ENCODE results near the gene RAB20. TPM values are rescaled to one million over a fixed set of nuclear protein-coding genes. Genes with fewer than 3 reads are reported as not detected.

Gene RAB20
- polyA plus RNA-seq, 2 donors, result 1.0 to 2.3 TPM

DNA sequence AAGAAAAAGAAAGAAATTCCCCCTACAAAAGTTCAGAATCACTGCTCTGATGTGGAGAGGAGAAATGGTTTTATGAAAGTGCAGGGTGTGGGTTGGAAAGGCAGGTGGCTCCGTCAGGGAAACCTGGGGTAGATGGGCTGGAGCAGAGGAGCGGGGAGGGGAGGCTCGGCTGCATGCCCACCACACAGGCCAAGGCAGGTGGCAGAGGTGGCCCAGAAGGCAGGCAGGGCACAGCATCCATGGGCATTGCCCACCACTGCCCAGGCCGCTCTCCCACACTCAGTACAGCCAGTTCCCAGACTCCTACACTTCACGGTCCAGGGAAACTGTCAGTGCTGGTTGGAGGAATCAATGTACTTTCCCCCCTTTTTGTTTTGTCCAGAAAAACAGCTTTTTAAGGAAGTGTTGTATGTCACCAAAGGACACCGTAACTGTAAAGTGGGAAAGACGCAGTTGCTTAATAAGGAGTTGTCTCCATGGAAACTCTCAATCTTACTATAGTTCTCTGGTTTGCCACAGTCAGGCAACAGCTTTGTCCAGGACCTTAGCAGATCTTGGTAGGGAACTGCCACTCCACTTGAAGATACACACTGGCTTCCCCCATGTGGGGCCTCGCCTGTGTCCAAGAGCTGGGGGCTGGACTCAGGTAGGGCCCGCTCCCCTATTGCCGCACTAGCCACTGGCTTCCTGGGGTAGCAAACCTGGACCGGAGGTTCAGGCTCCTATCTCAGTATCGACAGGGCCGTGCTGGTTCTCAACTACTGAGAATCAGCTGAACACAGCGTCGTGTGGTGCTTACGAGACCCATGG, 82.9 kb downstream of the RAB20 start:
- H3K36me3 ChIP-seq (ENCODE audit: control insufficient read depth in 2 of 2, insufficient read depth in 2 of 2, low read length in 1 of 2), result peaks cover 0 to 4% of the 10 kb centered on the region in 2 donors
- no peak overlapping the region for H3K27ac ChIP-seq (ENCODE audit: low read depth in 2 of 2, low read length in 1 of 2)
- WGBS, 2 donors, result 89 to 93% methylated on average over 16 of the region's 16 CpGs

DNA sequence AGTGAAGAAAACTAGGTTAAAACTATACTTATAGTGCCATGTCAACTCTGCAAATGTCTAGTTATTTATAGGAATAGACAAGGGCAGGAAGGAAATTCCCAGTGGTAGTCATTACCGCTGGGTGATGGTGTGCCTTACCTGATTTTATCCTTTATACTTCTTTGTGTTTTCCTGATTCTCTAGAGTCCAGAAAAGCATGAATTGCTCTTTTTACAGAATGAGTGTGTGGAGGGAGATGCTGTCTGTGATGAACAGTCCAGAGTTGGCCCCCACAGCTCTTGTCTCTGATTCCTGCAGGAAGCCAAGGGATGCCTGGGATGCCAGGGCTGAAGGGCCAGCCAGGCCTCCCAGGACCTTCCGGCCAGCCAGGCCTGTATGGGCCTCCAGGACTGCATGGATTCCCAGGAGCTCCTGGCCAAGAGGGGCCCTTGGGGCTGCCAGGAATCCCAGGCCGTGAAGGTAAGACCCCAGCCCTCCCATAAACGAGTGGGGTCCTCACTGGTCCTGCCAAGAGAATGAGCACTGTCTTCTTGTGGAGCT, 83.7 kb downstream of the RAB20 start:
- Histone ChIP-seq H3K4me3 (ENCODE audit: low read depth in 1 of 2, low read length in 2 of 2) (no peak overlapping the region), H3K9me3 (ENCODE audit: control insufficient read depth in 2 of 2, insufficient read depth in 1 of 2, low read depth in 1 of 2, low read length in 1 of 2) (peaks cover 0 to 3% of the 10 kb centered on the region in 2 donors)

More for the DNA sequence above, 82.9 kb downstream of the RAB20 start:
- Histone ChIP-seq H3K4me3 (ENCODE audit: low read depth in 1 of 2, low read length in 2 of 2) (no peak overlapping the region), H3K9me3 (ENCODE audit: control insufficient read depth in 2 of 2, insufficient read depth in 1 of 2, low read depth in 1 of 2, low read length in 1 of 2) (peaks cover 0 to 3% of the 10 kb centered on the region in 2 donors), H3K4me1 (ENCODE audit: control insufficient read depth in 2 of 2, insufficient read depth in 2 of 2, low read length in 1 of 2) (peaks cover 0 to 6% of the 10 kb centered on the region in 2 donors), H3K27me3 (ENCODE audit: control insufficient read depth in 1 of 2, insufficient read depth in 2 of 2, low read length in 2 of 2) (no peaks in the 10 kb centered on the region)

DNA sequence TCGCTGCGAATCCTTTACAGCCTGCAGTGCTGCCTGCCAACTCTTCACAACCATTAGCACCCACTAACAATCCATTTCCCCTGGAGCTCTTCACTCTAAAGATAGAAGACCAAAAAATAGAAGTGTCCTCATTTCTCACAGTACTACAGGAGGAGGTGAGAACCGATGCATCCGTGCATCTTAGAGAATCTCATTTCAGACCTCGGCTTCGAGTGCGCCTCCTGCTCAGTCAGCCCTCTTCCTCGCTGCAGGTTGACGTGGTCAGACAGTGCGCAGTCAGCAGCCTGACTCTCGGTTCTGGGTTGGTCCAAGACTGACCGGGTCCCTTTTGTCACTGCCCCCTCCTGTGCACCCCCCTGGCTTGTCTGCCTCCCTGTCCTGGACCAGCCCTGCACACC, 85.3 kb downstream of the RAB20 start:
- H3K4me1 ChIP-seq (ENCODE audit: control insufficient read depth in 2 of 2, insufficient read depth in 2 of 2, low read length in 1 of 2), result peaks cover 0 to 6% of the 10 kb centered on the region in 2 donors
- peaks cover 0 to 5% of the 10 kb centered on the region in 2 donors for H3K36me3 ChIP-seq (ENCODE audit: control insufficient read depth in 2 of 2, insufficient read depth in 2 of 2, low read length in 1 of 2)
- H3K27me3 ChIP-seq (ENCODE audit: control insufficient read depth in 1 of 2, insufficient read depth in 2 of 2, low read length in 2 of 2), result no peaks in the 10 kb centered on the region
- H3K9me3 ChIP-seq (ENCODE audit: control insufficient read depth in 2 of 2, insufficient read depth in 1 of 2, low read depth in 1 of 2, low read length in 1 of 2), result peaks cover 0 to 3% of the 10 kb centered on the region in 2 donors
- 88 to 89% methylated on average over 12 of the region's 12 CpGs for WGBS, 2 donors
- no peak overlapping the region for H3K4me3 ChIP-seq (ENCODE audit: low read depth in 1 of 2, low read length in 2 of 2)
- H3K27ac ChIP-seq (ENCODE audit: low read depth in 2 of 2, low read length in 1 of 2), result no peak overlapping the region

More for the DNA sequence above, 83.7 kb downstream of the RAB20 start:
- peaks cover 0 to 6% of the 10 kb centered on the region in 2 donors for H3K4me1 ChIP-seq (ENCODE audit: control insufficient read depth in 2 of 2, insufficient read depth in 2 of 2, low read length in 1 of 2)
- no peak overlapping the region for H3K27ac ChIP-seq (ENCODE audit: low read depth in 2 of 2, low read length in 1 of 2)
- peaks cover 0 to 5% of the 10 kb centered on the region in 2 donors for H3K36me3 ChIP-seq (ENCODE audit: control insufficient read depth in 2 of 2, insufficient read depth in 2 of 2, low read length in 1 of 2)
- no peaks in the 10 kb centered on the region for H3K27me3 ChIP-seq (ENCODE audit: control insufficient read depth in 1 of 2, insufficient read depth in 2 of 2, low read length in 2 of 2)
- WGBS, 2 donors, result 73 to 76% methylated on average over 4 of the region's 4 CpGs

DNA sequence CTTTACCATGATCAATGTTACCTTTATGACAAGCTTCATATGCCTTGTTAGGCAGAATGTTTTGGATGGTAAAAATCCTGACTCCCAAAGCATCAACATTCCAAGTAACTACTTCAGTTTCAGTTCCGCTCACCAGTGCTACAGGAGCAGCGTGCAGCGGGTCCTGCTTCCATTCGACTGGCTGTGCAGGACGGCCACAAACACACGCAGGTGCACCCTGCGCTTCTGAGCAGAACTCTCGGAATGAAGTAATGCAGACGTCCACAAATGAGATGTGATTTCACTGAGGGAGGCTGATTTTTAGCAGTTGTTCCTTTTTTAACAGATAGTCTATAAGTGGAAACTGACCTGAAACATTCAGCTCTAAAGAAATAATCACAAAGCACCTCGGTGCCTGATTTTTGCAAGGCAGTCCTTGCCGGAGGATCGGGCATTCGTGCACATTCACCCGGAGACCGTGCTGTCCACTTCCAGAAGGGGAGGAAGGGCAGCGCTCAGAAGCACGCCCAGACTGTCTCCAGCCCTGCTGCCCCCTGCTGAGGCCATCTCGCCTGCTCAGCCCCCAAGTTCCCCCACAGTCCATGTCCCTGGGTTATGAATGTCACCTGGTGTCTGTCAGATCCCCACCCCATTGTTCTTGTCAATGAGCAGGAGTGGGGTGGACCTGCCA, 85.8 kb downstream of the RAB20 start:
- WGBS, 2 donors, result 90 to 92% methylated on average over 17 to 18 of the region's 18 CpGs
- Histone ChIP-seq H3K27me3 (ENCODE audit: control insufficient read depth in 1 of 2, insufficient read depth in 2 of 2, low read length in 2 of 2) (no peaks in the 10 kb centered on the region), H3K4me3 (ENCODE audit: low read depth in 1 of 2, low read length in 2 of 2) (no peak overlapping the region), H3K27ac (ENCODE audit: low read depth in 2 of 2, low read length in 1 of 2) (no peak overlapping the region), H3K9me3 (ENCODE audit: control insufficient read depth in 2 of 2, insufficient read depth in 1 of 2, low read depth in 1 of 2, low read length in 1 of 2) (peaks cover 0 to 3% of the 10 kb centered on the region in 2 donors), H3K36me3 (ENCODE audit: control insufficient read depth in 2 of 2, insufficient read depth in 2 of 2, low read length in 1 of 2) (peaks cover 0 to 5% of the 10 kb centered on the region in 2 donors), H3K4me1 (ENCODE audit: control insufficient read depth in 2 of 2, insufficient read depth in 2 of 2, low read length in 1 of 2) (peaks cover 0 to 6% of the 10 kb centered on the region in 2 donors)

DNA sequence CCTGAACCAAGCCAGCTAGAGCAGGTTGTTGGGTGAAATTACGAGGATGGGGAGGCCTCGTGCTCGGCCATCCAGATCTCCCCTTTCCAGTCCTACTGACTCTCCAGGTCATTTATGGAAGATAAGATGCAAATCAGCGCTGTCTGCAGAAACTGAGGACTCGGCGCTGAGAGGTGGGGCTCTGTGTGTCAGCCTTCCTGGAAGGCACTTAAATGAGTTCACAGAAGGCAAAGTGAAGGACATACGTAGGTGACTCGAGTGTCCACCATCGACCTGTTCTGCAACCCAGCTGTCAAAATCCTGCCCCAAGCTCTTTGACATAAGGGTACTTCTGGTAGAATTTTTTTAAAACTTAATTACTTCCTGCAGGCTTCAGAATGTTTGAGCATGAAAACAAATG, 86.4 kb downstream of the RAB20 start:
- no peak overlapping the region for H3K27ac ChIP-seq (ENCODE audit: low read depth in 2 of 2, low read length in 1 of 2)
- peaks cover 0 to 6% of the 10 kb centered on the region in 2 donors for H3K4me1 ChIP-seq (ENCODE audit: control insufficient read depth in 2 of 2, insufficient read depth in 2 of 2, low read length in 1 of 2)
- 78 to 80% methylated on average over 9 of the region's 9 CpGs for WGBS, 2 donors
- no peaks in the 10 kb centered on the region for H3K27me3 ChIP-seq (ENCODE audit: control insufficient read depth in 1 of 2, insufficient read depth in 2 of 2, low read length in 2 of 2)
- no peak overlapping the region for H3K4me3 ChIP-seq (ENCODE audit: low read depth in 1 of 2, low read length in 2 of 2)
- peaks cover 0 to 3% of the 10 kb centered on the region in 2 donors for H3K9me3 ChIP-seq (ENCODE audit: control insufficient read depth in 2 of 2, insufficient read depth in 1 of 2, low read depth in 1 of 2, low read length in 1 of 2)
- H3K36me3 ChIP-seq (ENCODE audit: control insufficient read depth in 2 of 2, insufficient read depth in 2 of 2, low read length in 1 of 2), result peaks cover 0 to 7% of the 10 kb centered on the region in 2 donors

DNA sequence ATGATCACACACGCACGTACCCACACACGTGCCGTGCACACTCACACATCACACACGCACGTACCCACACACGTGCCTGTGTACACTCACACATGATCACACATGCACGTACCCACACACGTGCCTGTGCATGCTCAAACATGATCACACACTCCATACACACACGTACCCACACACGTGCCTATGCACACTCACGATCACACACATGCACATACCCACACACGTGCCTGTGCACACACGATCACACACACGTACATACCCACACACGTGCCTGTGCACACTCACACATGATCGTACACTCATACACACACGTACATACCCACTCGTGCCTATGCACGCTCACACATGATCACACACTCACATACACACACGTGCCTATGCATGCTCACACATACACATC, 86.8 kb downstream of the RAB20 start:
- Histone ChIP-seq H3K4me3 (ENCODE audit: low read depth in 1 of 2, low read length in 2 of 2) (no peak overlapping the region), H3K27me3 (ENCODE audit: control insufficient read depth in 1 of 2, insufficient read depth in 2 of 2, low read length in 2 of 2) (no peaks in the 10 kb centered on the region), H3K4me1 (ENCODE audit: control insufficient read depth in 2 of 2, insufficient read depth in 2 of 2, low read length in 1 of 2) (peaks cover 0 to 6% of the 10 kb centered on the region in 2 donors), H3K36me3 (ENCODE audit: control insufficient read depth in 2 of 2, insufficient read depth in 2 of 2, low read length in 1 of 2) (peaks cover 0 to 7% of the 10 kb centered on the region in 2 donors), H3K9me3 (ENCODE audit: control insufficient read depth in 2 of 2, insufficient read depth in 1 of 2, low read depth in 1 of 2, low read length in 1 of 2) (peaks cover 0 to 3% of the 10 kb centered on the region in 2 donors), H3K27ac (ENCODE audit: low read depth in 2 of 2, low read length in 1 of 2) (no peak overlapping the region)
- WGBS, 2 donors, result 87 to 92% methylated on average over 21 of the region's 21 CpGs

Other genes with a start within 250 kb of the RAB20 start
- gene NAXD, start 53.8 kb upstream of the RAB20 start, polyA plus RNA-seq, result 10 to 100 TPM; 26.3 to 28.7 TPM
- 10 to 100 TPM; 42.9 to 75.1 TPM for gene CARS2, start 144.4 kb upstream of the RAB20 start, polyA plus RNA-seq
- 1 to 10 TPM; 5.1 to 8.3 TPM for gene ING1, start 152.0 kb upstream of the RAB20 start, polyA plus RNA-seq